Measurements from ENCODE around the gene KRT37.

The KRT37 gene

GRCh38 chr17:41424111-41424635 is at the start of gene KRT37:
TSS of gene KRT37 (minus strand) at chr17:41424585. CDS start at chr17:41424523, 62 bp downstream.
- Histone ChIP-seq H3K4me3 (ENCODE audit: low read depth, low read length) (no peak within 1 kb of the TSS), H3K9me3 (ENCODE audit: control insufficient read depth, insufficient read depth, low read depth, low read length) (no peaks in the 10 kb centered on the region), H3K4me1 (ENCODE audit: control insufficient read depth, insufficient read depth, low read length) (no peaks in the 10 kb centered on the region), H3K27ac (ENCODE audit: extremely low read depth, low read depth, low read length) (no peak within 1 kb of the TSS), H3K36me3 (ENCODE audit: control insufficient read depth in 2 of 2, insufficient read depth in 1 of 2, low read length in 2 of 2) (no peaks in the 10 kb centered on the region)
- POLR2A ChIA-PET, result no interaction called here
- CTCF ChIA-PET, result interaction anchor here (1.5 kb wide), 1 partner anchor 15 kb away, joined by 3 read pairs; no protein-coding TSS in a partner anchor
- TF ChIP-seq RBAK (tag by site-specific recombination; IDR thresholded peaks at IDR 0.05) (no peak), CTCF (tag by site-specific recombination; IDR thresholded peaks at IDR 0.05) (no peak), BCL11B (tag by site-specific recombination; IDR thresholded peaks at IDR 0.05; ENCODE audit: low read depth) (no peak), GLIS1 (tag by site-specific recombination; IDR thresholded peaks at IDR 0.05) (no peak), ZNF558 (tag by site-specific recombination; IDR thresholded peaks at IDR 0.05) (no peak), ZBTB48 (tag by site-specific recombination; IDR thresholded peaks at IDR 0.05) (no peak), ZFP69B (tag by site-specific recombination; IDR thresholded peaks at IDR 0.05) (no peak)

- H3K4me3 ChIP-seq (ENCODE audit: low read depth, low read length), result no peak overlapping the region
- TF ChIP-seq ZSCAN4 (tag by site-specific recombination; IDR thresholded peaks at IDR 0.05) (no peak), ZNF548 (tag by site-specific recombination; IDR thresholded peaks at IDR 0.05) (no peak), KLF8 (tag by site-specific recombination; IDR thresholded peaks at IDR 0.05) (no peak), REST (tag by site-specific recombination; IDR thresholded peaks at IDR 0.05) (no peak), PRDM6 (tag by site-specific recombination; IDR thresholded peaks at IDR 0.05) (no peak), PATZ1 (tag by site-specific recombination; IDR thresholded peaks at IDR 0.05) (no peak), ZNF121 (tag by site-specific recombination; IDR thresholded peaks at IDR 0.05) (no peak), KLF9 (tag by site-specific recombination; IDR thresholded peaks at IDR 0.05; ENCODE audit: low read depth) (no peak), ZFP69B (tag by site-specific recombination; IDR thresholded peaks at IDR 0.05) (no peak), ZNF26 (tag by site-specific recombination; IDR thresholded peaks at IDR 0.05) (no peak), ZNF777 (tag by site-specific recombination; IDR thresholded peaks at IDR 0.05; ENCODE audit: borderline replicate concordance) (no peak), ZNF768 (tag by site-specific recombination; IDR thresholded peaks at IDR 0.05) (no peak), HOXD13 (CRISPR knock-in tag; IDR thresholded peaks at IDR 0.05; ENCODE audit: borderline replicate concordance) (no peak), ZNF558 (tag by site-specific recombination; IDR thresholded peaks at IDR 0.05) (no peak), HOXA7 (CRISPR knock-in tag; IDR thresholded peaks at IDR 0.05; ENCODE audit: borderline replicate concordance) (no peak)
- ChIA-PET CTCF (interaction anchor here (1.1 kb wide), 1 partner anchor 195 kb away, joined by 4 read pairs; no protein-coding TSS in a partner anchor), POLR2A (no interaction called here)
- H3K27ac ChIP-seq (ENCODE audit: extremely low read depth, low read depth, low read length), result no peak overlapping the region
- no peaks in the 10 kb centered on the region for H3K36me3 ChIP-seq (ENCODE audit: control insufficient read depth in 2 of 2, insufficient read depth in 1 of 2, low read length in 2 of 2)
- no peaks in the 10 kb centered on the region for H3K9me3 ChIP-seq (ENCODE audit: control insufficient read depth, insufficient read depth, low read depth, low read length)
- no peaks in the 10 kb centered on the region for H3K4me1 ChIP-seq (ENCODE audit: control insufficient read depth, insufficient read depth, low read length)
Observed at GRCh38 chr17:41468346-41468745, 44.0 kb upstream of the KRT37 start.
